CD1c-positive myeloid dendritic cell (primary cell): ENCODE results near the gene KPNA3.
A peak's percentile ranks its signal among the peaks of the same experiment; 100 is the strongest.
"Not testable (repeated sequence)": the region's sequence is repeated elsewhere in the genome, so short reads cannot be mapped to it uniquely, and the experiment has no call there.

ENCODE experiments used
- DNase-seq: peaks from one replicate; pipeline ENCODE4 v3.0.0-alpha.2; 2016; ENCODE audit errors: extremely low spot score

Gene KPNA3, protein sequence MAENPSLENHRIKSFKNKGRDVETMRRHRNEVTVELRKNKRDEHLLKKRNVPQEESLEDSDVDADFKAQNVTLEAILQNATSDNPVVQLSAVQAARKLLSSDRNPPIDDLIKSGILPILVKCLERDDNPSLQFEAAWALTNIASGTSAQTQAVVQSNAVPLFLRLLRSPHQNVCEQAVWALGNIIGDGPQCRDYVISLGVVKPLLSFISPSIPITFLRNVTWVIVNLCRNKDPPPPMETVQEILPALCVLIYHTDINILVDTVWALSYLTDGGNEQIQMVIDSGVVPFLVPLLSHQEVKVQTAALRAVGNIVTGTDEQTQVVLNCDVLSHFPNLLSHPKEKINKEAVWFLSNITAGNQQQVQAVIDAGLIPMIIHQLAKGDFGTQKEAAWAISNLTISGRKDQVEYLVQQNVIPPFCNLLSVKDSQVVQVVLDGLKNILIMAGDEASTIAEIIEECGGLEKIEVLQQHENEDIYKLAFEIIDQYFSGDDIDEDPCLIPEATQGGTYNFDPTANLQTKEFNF

GRCh38 chr13:49792550-49793324, at the start of gene KPNA3:
KPNA3 (minus strand) TSS chr13:49792682; CDS start chr13:49792506, 176 bp downstream.
- DNase-seq: peak; percentile 98

- DNase-seq: no peak
Observed at GRCh38 chr13:49841964-49842363, 49.5 kb upstream of the KPNA3 start.

DNA sequence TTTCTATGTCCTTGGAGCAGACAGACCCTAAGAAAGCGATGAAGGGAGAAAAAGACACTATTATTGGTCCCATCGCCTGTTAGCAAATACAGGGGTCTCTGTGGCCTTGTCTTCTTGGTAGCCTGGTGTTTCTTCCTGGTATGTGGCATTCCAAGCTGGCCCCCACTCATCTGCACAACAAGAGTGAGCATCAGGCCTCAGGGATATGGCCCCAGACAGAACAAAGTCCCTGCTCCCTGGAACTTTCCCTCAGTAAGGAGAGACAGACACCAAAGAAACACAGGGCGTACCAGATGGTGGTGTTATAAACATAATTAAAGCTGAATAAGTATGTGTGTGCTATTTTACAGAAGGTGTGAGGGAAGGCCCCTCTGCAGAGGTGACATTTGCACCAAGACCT, 48.2 kb upstream of the KPNA3 start:
- no peak for DNase-seq

DNA sequence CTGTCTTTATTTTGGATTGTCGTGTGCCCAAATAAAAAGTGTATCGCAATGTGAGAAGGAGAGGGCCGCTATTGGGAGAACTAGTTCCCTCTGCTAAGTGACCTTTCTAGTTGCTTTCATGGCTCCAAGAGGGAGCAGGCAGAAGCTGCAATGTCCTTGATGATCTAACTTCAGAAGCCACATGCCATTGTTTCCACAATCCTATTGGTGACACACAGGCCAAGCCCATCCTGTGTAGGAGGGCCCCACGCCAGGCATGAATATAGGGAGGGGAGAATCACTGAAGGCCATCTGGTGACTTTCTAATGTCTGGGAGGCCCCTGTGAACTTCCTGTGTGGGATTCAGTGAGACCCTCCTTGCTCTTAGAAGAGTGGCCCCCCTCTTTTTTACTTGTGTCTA, 47.8 kb upstream of the KPNA3 start:
- DNase-seq: peak; percentile 86

- DNase-seq: no peak
Observed at GRCh38 chr13:49838989-49839388, 46.5 kb upstream of the KPNA3 start.

DNA sequence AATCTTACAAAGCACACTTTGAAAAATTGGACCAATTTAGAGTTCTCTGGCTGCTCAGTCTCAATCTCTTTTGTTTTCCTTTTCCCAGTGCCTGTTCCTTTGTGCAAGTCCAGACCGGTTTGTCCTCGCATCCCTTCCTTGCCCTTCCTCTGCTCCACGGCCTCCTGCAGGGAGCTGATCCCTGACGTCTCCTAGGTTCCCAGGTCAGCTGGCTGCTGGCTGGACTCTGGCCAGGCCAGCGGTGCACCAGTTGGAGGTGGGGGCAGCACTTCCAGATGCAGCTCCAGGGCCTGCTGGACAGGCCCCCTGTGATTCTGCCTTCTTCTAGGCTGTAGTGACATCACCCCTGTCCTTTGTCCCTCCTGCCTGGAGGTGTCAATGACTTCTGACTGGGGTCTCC, 44.0 kb upstream of the KPNA3 start:
- no peak for DNase-seq

DNA sequence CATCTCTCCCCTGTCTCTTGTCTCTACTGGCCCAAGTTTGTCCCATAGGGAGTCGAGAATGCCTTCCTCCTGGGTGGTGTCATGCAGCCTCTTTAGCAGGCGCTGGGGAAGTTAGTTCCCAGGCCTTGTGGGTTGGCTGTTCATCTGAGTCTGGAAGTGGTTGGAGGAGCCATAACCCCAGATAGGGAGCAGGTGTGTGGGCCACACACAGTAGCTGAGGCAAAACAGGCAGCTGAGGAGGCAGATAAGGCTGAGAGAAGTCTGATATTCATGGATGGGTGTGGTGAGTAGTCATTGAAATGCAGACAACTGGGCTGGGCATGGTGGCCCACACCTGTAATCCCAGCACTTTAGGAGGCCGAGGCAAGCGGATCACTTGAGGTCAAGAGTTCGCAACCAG, 40.9 kb upstream of the KPNA3 start:
- no peak for DNase-seq

DNA sequence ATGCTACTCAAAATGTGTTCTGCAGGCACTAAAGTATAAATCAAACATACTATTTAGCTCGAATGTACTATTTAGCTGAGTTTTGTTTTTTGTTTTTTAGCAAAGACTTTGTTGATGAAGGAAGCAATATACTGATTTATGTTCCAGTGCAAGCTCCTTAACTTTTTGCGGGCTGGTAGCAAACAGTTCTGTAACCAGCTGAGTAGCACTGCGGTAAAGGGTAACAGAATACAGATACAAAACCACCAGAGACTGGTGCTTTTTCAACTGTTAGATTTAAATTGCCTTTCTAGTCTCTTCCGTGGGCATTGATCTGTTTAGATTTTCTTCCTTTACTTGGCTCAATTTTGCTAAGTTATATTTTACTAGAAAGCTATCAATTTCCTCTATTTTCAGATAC, 39.0 kb upstream of the KPNA3 start:
- DNase-seq: no peak

DNA sequence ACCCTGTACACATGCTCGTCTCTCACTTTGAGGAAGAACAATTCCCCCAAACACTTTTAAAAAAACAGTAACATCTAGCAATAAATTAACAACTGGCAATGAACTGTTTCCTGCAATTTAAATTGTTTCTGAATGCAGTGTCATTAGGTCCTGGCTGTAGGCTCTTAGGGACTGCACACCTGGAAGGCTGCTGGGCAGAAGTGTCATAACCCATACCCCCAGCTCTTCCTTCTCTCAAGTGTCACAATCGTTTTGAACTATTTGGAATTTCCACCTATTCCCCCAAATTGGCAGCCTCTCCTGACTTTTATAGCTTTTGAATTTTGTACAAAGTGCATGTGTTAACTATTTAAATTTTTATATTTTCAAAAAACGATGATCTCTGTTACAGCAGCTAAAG, 38.2 kb upstream of the KPNA3 start:
- DNase-seq: no peak

DNA sequence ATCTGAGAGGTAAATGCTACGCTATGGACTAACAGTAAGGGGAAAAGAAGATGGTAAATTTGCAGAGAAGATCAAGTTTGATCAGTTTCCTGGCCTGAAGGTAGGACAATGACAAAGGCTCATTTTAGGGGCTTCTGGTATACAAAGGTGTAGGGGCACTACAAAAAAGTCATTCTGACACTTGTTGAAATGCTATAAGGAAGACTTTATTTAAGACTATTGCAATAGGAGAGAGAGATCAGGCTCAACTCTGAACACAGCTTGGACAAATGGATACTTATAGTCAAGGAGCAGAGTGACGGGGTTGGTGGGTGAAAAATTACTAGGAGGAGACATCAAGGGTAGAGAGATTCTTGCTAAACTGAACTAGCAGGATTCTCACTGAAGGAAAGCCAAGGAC, 37.2 kb upstream of the KPNA3 start:
- no peak for DNase-seq

DNA sequence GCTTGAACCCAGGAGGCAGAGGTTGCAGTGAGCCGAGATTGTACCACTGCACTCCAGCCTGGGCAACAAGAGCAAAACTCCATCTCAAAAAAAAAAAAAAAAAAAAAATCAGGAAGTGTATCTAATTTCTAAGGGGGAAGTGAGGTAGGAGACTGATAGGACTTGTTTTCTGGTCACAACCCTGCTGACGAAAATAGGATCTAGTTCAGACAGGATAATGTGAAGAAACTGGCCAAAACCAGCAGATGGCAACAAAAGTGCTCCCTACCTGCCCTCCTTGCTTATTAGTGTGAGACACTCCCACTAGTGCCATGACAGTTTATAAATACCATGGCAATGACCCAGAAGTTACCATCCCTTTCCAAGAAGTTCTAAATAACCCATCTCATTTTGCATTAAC, 36.0 kb upstream of the KPNA3 start:
- DNase-seq: peak; percentile 74

DNA sequence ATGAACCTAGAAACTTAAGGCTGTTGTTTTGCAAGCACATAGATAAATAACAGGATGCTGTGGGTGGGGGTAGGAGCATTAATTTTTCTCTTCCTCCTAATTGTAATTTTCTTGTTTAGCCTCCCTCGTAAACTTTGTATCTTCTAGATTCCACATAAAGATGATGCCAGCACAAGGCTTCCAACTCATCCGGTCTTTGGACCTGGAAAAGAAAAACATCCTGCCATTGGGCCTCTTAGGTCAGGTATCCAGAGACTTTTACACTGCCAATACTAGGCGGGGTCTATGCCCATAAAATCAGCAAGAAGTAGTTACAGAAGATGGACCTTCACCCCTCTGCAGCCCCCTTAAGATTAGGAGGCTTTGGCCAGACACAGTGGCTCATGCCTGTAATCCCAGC, 35.4 kb upstream of the KPNA3 start:
- no peak for DNase-seq

DNA sequence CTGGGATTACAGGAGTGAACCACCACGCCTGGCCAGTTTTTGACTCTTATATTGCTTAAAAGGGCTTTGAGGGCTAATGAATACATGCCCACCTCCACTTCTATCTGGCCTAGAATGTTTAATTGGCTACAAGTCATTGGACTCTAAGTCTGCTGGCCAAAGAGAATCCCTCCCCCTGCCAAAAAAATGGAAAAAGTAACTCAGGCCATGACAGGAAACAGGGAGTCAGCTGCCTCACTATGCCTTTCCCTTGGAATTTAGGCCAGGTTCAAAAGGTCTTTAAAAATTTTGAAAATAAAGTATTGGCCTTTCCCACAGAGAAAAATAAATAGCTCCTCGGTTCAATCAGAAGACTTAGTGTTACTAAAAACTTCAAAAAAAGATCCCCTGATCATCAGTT, 34.9 kb upstream of the KPNA3 start:
- DNase-seq: no peak

DNA sequence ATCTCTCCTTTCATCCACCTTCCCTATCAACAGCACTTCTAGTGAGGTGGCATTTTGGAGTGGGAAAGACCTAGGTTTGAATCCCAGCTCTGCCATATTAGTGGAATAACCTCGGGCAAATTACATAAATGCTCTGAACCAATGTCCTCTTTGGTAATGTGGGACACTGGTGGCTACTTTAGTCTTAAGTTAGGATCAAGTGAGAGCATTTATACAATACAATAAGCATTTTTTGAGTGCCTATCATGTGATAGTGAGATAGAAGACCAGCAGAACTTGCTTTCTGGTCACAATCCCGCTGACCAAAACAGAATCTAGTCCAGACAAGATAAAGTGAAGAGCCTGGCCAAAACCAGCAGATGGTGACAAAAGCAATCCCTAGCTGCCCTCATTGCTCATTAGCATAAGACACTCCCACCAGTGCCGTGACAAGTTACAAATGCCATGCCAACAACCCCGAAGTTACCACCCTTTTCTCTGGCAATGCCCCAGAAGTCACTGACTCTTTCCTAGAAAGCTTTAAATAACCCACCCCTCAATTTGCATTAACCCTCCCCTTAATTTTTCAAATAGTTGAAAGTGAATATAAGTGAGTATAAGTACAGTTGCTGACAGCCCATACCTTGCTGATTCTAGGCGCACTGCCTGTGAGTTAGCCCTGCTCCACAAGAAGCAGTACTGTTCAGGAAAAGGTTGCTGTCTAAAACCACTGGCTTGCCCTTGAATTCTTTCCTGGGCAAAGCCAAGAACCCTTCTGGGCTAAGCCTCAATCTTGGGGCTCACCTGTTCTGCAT, 28.9 kb upstream of the KPNA3 start:
- DNase-seq: peak; percentile 21

DNA sequence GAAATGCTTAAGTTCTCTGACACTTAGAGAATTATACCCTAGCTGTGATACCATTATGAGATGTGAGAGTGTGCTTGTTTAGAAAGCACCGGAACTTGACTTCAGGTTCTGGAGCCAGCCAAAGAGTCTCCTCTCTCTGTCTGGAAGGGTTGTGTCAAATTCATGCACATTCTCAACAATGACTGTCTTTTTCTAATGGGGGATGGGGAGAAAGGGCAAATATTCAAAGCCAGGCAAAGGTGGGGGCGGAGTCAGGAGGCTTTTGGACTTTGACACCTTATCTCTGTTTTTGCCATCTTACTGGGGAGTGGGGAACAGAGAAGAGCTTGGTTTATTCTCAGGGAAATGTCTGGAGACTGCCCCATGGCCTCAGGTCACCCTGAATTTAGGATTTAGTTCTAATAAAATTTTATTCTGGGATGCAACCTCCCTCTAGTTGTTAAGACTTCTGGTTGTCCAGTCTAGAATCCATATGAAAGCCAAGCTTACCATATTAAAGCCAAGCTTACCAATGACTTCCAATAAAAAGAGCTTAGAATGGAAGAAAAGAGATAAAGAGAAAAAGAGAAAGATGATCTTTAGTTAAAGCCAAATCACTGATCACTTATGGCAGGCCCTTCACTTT, 28.2 kb upstream of the KPNA3 start:
- no peak for DNase-seq

- not testable (repeated sequence) for DNase-seq
Observed at GRCh38 chr13:49816047-49816446, 23.6 kb upstream of the KPNA3 start.

- DNase-seq: no peak
Observed at GRCh38 chr13:49814551-49815270, 22.2 kb upstream of the KPNA3 start.

- DNase-seq: no peak
Observed at GRCh38 chr13:49812812-49813211, 20.3 kb upstream of the KPNA3 start.

DNA sequence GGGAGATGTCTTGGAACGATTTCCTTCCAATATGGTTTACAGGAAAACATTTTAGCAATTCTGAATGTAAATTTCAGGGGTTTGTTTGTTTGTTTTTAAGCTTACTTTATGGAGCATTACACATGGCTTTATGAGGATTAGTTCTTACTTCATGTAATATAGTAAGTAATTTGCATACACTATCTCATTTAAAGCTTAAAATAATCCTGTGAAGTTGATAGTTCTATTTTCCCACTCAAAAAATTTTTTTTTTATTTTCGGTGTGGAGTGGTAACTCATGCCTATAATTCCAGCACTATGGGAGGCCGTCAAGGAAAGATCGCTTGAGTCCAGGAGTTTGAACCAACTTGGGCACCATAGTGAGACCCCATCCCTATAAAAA, 19.0 kb upstream of the KPNA3 start:
- DNase-seq: no peak

- no peak for DNase-seq
Observed at GRCh38 chr13:49810567-49811526, 18.4 kb upstream of the KPNA3 start.
